RWPE2 (cell line): ENCODE measurements around the gene CLK2.

Experiments used
- ATAC-seq: fragments of 200-7000 bp; cut with Tn5 transposase; 3 replicates; pipeline ENCODE4 v1.9.1; 2021; ENCODE audit warnings: low read depth
- DNase-seq: peaks from one replicate; pipeline ENCODE4 v3.0.0-alpha.2; 2020; ENCODE audit warnings: low spot score
- H3K27ac ChIP-seq: fragments of 450-650 bp; 2 replicates; pipeline ENCODE4 v1.5.1; 2017; ENCODE audit warnings: mild to moderate bottlenecking; ENCODE audit not compliant: poor library complexity, severe bottlenecking
- H3K27me3 ChIP-seq: fragments of 250-450 bp; sonication (Bioruptor Pico); 2 replicates; pipeline ENCODE4 v1.5.1; 2021; ENCODE audit warnings: mild to moderate bottlenecking, moderate library complexity; ENCODE audit not compliant: insufficient read depth, poor library complexity, severe bottlenecking
- H3K36me3 ChIP-seq: fragments of 250-450 bp; sonication (Bioruptor Pico); 2 replicates; pipeline ENCODE4 v1.5.1; 2020; ENCODE audit warnings: low read depth, mild to moderate bottlenecking, moderate library complexity
- H3K4me1 ChIP-seq: fragments of 250-450 bp; sonication (Bioruptor Pico); 2 replicates; pipeline ENCODE4 v1.5.1; 2021; ENCODE audit warnings: mild to moderate bottlenecking, moderate library complexity; ENCODE audit not compliant: insufficient read depth, poor library complexity, severe bottlenecking
- H3K4me3 ChIP-seq: fragments of 250-450 bp; sonication (Bioruptor Pico); 2 replicates; pipeline ENCODE4 v1.5.1; 2021; ENCODE audit warnings: mild to moderate bottlenecking, moderate library complexity; ENCODE audit not compliant: severe bottlenecking
- H3K9me3 ChIP-seq: fragments of 250-450 bp; sonication (Bioruptor Pico); 2 replicates; pipeline ENCODE4 v1.5.1; 2021; ENCODE audit warnings: mild to moderate bottlenecking, moderate library complexity; ENCODE audit not compliant: severe bottlenecking
- TF ChIP-seq, protein P1 (sequence below): fragments of 450-650 bp; IDR thresholded peaks from one replicate; pipeline ENCODE4 v1.5.1; 2017; ENCODE audit warnings: mild to moderate bottlenecking, moderate library complexity; ENCODE audit not compliant: poor library complexity, severe bottlenecking

Gene CLK2

GRCh38 chr1:155255243-155256007, 17.9 kb downstream of the CLK2 start, which contains the start of gene ENTREP3:
ENTREP3 (minus strand) TSS chr1:155255483; CDS start chr1:155254877, 606 bp downstream.
- Histone ChIP-seq H3K9me3 (no peaks in the 10 kb centered on the region), H3K27me3 (no peaks in the 10 kb centered on the region), H3K36me3 (peaks cover 29% of the 10 kb centered on the region), H3K27ac (peak within 1 kb of the TSS; percentile 65), H3K4me3 (peak within 1 kb of the TSS; percentile 57), H3K4me1 (peaks cover 5% of the 10 kb centered on the region)
- TF ChIP-seq, protein P1, sequence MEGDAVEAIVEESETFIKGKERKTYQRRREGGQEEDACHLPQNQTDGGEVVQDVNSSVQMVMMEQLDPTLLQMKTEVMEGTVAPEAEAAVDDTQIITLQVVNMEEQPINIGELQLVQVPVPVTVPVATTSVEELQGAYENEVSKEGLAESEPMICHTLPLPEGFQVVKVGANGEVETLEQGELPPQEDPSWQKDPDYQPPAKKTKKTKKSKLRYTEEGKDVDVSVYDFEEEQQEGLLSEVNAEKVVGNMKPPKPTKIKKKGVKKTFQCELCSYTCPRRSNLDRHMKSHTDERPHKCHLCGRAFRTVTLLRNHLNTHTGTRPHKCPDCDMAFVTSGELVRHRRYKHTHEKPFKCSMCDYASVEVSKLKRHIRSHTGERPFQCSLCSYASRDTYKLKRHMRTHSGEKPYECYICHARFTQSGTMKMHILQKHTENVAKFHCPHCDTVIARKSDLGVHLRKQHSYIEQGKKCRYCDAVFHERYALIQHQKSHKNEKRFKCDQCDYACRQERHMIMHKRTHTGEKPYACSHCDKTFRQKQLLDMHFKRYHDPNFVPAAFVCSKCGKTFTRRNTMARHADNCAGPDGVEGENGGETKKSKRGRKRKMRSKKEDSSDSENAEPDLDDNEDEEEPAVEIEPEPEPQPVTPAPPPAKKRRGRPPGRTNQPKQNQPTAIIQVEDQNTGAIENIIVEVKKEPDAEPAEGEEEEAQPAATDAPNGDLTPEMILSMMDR, result no peak
- peak; percentile 85 for DNase-seq
- peak; percentile 77 for ATAC-seq

DNA sequence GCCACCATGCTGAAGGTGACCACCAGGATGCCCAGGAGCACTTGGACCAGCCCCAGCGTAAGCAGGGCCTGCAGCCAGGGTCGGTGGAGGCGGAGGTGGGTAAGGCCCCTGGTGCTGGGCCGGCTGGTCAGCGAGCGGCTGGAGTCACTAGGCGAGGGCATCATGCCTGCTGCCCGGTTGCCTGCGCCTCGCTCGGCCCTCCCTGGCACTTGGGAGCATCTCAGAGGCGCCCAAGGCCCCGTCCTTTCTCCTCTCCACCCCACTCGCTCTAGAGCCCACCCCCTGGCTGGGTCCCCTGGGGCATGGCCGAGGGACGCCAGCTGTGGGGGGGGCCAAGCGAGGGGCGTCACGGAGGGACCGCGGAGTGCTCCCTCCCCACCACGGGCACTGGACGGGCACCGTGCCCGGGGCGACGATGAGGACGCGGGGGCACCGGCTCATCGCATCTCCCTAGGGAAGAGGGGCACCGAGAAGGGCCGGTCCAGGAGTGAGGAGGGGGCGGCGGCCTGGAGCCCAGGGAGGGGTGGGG, 18.5 kb downstream of the CLK2 start:
- DNase-seq (peak; percentile 64), ATAC-seq (peak; percentile 19)
- TF ChIP-seq, protein P1, result no peak
- H3K4me3 ChIP-seq, result peak overlapping the region; percentile 57
- H3K9me3 ChIP-seq, result no peaks in the 10 kb centered on the region
- no peaks in the 10 kb centered on the region for H3K27me3 ChIP-seq
- peaks cover 5% of the 10 kb centered on the region for H3K4me1 ChIP-seq
- H3K27ac ChIP-seq, result peak overlapping the region; percentile 65
- peaks cover 28% of the 10 kb centered on the region for H3K36me3 ChIP-seq

DNA sequence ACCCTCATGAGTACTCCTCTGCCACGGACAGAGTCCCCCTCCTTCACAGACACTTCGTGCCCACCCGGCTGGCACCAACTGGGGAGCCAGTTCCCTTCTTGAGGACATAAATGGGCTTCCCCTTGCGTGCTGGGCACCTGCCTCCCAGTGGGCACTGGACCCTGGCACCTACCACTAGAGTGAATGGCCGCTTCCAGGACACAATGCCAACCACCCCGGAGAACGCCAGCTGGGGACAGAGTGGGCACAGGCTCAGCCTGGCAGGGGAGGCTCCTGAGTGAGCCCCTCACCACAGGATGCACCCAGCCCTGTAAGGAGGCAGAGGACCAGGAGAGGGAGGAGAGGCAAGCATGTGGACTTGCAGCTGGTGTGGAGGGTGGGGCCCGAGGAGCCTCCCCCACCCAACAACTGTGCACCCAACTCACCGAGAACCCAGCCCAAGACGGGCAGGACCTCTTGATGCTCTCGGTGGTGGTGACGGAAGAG, 19.0 kb downstream of the CLK2 start:
- Histone ChIP-seq H3K27me3 (no peaks in the 10 kb centered on the region), H3K4me3 (peak overlapping the region; percentile 57), H3K4me1 (peaks cover 5% of the 10 kb centered on the region), H3K27ac (peak overlapping the region; percentile 65), H3K36me3 (peaks cover 25% of the 10 kb centered on the region), H3K9me3 (no peaks in the 10 kb centered on the region)
- DNase-seq (no peak), ATAC-seq (no peak; the same call in none of the 3 replicates)
- TF ChIP-seq, protein P1, result no peak

DNA sequence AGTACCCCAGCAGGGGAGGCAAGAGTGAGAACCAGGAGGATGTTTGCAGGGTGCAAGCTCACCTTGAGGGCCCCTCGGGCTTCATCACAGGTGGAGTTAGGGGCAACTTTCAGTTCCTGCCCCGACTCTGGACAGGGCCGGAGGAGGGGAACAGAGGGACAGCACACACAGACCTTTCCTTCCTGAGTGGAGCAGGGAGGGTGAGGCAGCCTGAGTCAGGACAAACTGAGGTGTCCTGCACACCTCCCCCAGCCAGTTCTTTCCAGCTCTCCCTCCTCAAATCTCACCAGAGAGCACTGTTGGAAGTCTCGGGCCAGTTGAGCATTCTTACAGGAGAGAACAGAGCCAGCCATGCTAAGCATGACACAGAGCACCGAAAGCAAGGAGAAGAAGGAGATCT, 19.5 kb downstream of the CLK2 start:
- Histone ChIP-seq H3K4me1 (peaks cover 5% of the 10 kb centered on the region), H3K27ac (peak overlapping the region; percentile 65), H3K4me3 (peak overlapping the region; percentile 57), H3K9me3 (no peaks in the 10 kb centered on the region), H3K27me3 (no peaks in the 10 kb centered on the region), H3K36me3 (peaks cover 29% of the 10 kb centered on the region)
- ATAC-seq (peak; percentile 15; the same call in 1 of the 3 replicates), DNase-seq (no peak)
- TF ChIP-seq, protein P1, result no peak
